Measurements from ENCODE around the gene DSCAML1.

The DSCAML1 gene

GRCh38 chr11:117441146-117441975 lies 355.7 kb downstream of the DSCAML1 start:
- Histone ChIP-seq H3K9me3 (ENCODE audit: control insufficient read depth, insufficient read depth, low read depth, low read length) (no peaks in the 10 kb centered on the region), H3K27me3 (ENCODE audit: control insufficient read depth, insufficient read depth, low read length) (peaks cover 17% of the 10 kb centered on the region; the same call in 1 of the 2 replicates), H3K4me1 (ENCODE audit: control insufficient read depth, insufficient read depth, low read length) (peaks cover 17% of the 10 kb centered on the region)

GRCh38 chr11:117440258-117440657 lies 356.8 kb downstream of the DSCAML1 start:
- H3K27me3 ChIP-seq (ENCODE audit: control insufficient read depth, insufficient read depth, low read length): peaks cover 22% of the 10 kb centered on the region; the same call in 1 of the 2 replicates
- no peak overlapping the region for H3K4me3 ChIP-seq (ENCODE audit: low read depth, low read length)
- no peak overlapping the region for H3K27ac ChIP-seq (ENCODE audit: low read depth, low read length)
- no peak overlapping the region for H3K9ac ChIP-seq (ENCODE audit: low read length)
- H3K4me1 ChIP-seq (ENCODE audit: control insufficient read depth, insufficient read depth, low read length): peaks cover 17% of the 10 kb centered on the region
- H3K9me3 ChIP-seq (ENCODE audit: control insufficient read depth, insufficient read depth, low read depth, low read length): no peaks in the 10 kb centered on the region
- no peaks in the 10 kb centered on the region for H3K36me3 ChIP-seq (ENCODE audit: control insufficient read depth, insufficient read depth, low read length)

More at GRCh38 chr11:117441146-117441975, 355.7 kb downstream of the DSCAML1 start:
- no peak overlapping the region for H3K4me3 ChIP-seq (ENCODE audit: low read depth, low read length)
- H3K9ac ChIP-seq (ENCODE audit: low read length): no peak overlapping the region
- no peaks in the 10 kb centered on the region for H3K36me3 ChIP-seq (ENCODE audit: control insufficient read depth, insufficient read depth, low read length)
- H3K27ac ChIP-seq (ENCODE audit: low read depth, low read length): no peak overlapping the region

- no peaks in the 10 kb centered on the region for H3K36me3 ChIP-seq (ENCODE audit: control insufficient read depth, insufficient read depth, low read length)
- H3K4me1 ChIP-seq (ENCODE audit: control insufficient read depth, insufficient read depth, low read length): peaks cover 17% of the 10 kb centered on the region
- no peaks in the 10 kb centered on the region for H3K9me3 ChIP-seq (ENCODE audit: control insufficient read depth, insufficient read depth, low read depth, low read length)
- H3K27ac ChIP-seq (ENCODE audit: low read depth, low read length): no peak overlapping the region
- peaks cover 26% of the 10 kb centered on the region; the same call in 1 of the 2 replicates for H3K27me3 ChIP-seq (ENCODE audit: control insufficient read depth, insufficient read depth, low read length)
- H3K9ac ChIP-seq (ENCODE audit: low read length): no peak overlapping the region
- H3K4me3 ChIP-seq (ENCODE audit: low read depth, low read length): no peak overlapping the region
Measured at GRCh38 chr11:117439256-117439655, 357.8 kb downstream of the DSCAML1 start.

GRCh38 chr11:117438371-117439000 lies 358.5 kb downstream of the DSCAML1 start:
- peaks cover 19% of the 10 kb centered on the region; the same call in 1 of the 2 replicates for H3K27me3 ChIP-seq (ENCODE audit: control insufficient read depth, insufficient read depth, low read length)

GRCh38 chr11:117437791-117438130 lies 359.3 kb downstream of the DSCAML1 start:
- H3K4me1 ChIP-seq (ENCODE audit: control insufficient read depth, insufficient read depth, low read length): peaks cover 11% of the 10 kb centered on the region; the same call in 1 of the 2 replicates
- peaks cover 13% of the 10 kb centered on the region; the same call in 1 of the 2 replicates for H3K27me3 ChIP-seq (ENCODE audit: control insufficient read depth, insufficient read depth, low read length)
- no peaks in the 10 kb centered on the region for H3K9me3 ChIP-seq (ENCODE audit: control insufficient read depth, insufficient read depth, low read depth, low read length)
- H3K27ac ChIP-seq (ENCODE audit: low read depth, low read length): no peak overlapping the region
- H3K36me3 ChIP-seq (ENCODE audit: control insufficient read depth, insufficient read depth, low read length): no peaks in the 10 kb centered on the region
- H3K9ac ChIP-seq (ENCODE audit: low read length): no peak overlapping the region
- no peak overlapping the region for H3K4me3 ChIP-seq (ENCODE audit: low read depth, low read length)

More at GRCh38 chr11:117438371-117439000, 358.5 kb downstream of the DSCAML1 start:
- Histone ChIP-seq H3K9ac (ENCODE audit: low read length) (no peak overlapping the region), H3K36me3 (ENCODE audit: control insufficient read depth, insufficient read depth, low read length) (no peaks in the 10 kb centered on the region), H3K9me3 (ENCODE audit: control insufficient read depth, insufficient read depth, low read depth, low read length) (no peaks in the 10 kb centered on the region), H3K4me1 (ENCODE audit: control insufficient read depth, insufficient read depth, low read length) (peaks cover 11% of the 10 kb centered on the region; the same call in 1 of the 2 replicates), H3K4me3 (ENCODE audit: low read depth, low read length) (no peak overlapping the region), H3K27ac (ENCODE audit: low read depth, low read length) (no peak overlapping the region)

- Histone ChIP-seq H3K9me3 (ENCODE audit: control insufficient read depth, insufficient read depth, low read depth, low read length) (no peaks in the 10 kb centered on the region), H3K4me3 (ENCODE audit: low read depth, low read length) (no peak overlapping the region), H3K4me1 (ENCODE audit: control insufficient read depth, insufficient read depth, low read length) (peaks cover 11% of the 10 kb centered on the region; the same call in 1 of the 2 replicates), H3K9ac (ENCODE audit: low read length) (no peak overlapping the region), H3K27me3 (ENCODE audit: control insufficient read depth, insufficient read depth, low read length) (peaks cover 10% of the 10 kb centered on the region; the same call in 1 of the 2 replicates), H3K36me3 (ENCODE audit: control insufficient read depth, insufficient read depth, low read length) (no peaks in the 10 kb centered on the region), H3K27ac (ENCODE audit: low read depth, low read length) (no peak overlapping the region)
Measured at GRCh38 chr11:117437041-117437790, 359.8 kb downstream of the DSCAML1 start.

- Histone ChIP-seq H3K4me1 (ENCODE audit: control insufficient read depth, insufficient read depth, low read length) (peaks cover 11% of the 10 kb centered on the region; the same call in 1 of the 2 replicates), H3K27ac (ENCODE audit: low read depth, low read length) (no peak overlapping the region), H3K27me3 (ENCODE audit: control insufficient read depth, insufficient read depth, low read length) (peaks cover 10% of the 10 kb centered on the region; the same call in 1 of the 2 replicates), H3K9me3 (ENCODE audit: control insufficient read depth, insufficient read depth, low read depth, low read length) (no peaks in the 10 kb centered on the region), H3K36me3 (ENCODE audit: control insufficient read depth, insufficient read depth, low read length) (no peaks in the 10 kb centered on the region), H3K9ac (ENCODE audit: low read length) (no peak overlapping the region), H3K4me3 (ENCODE audit: low read depth, low read length) (no peak overlapping the region)
Measured at GRCh38 chr11:117435326-117435725, 361.7 kb downstream of the DSCAML1 start.

- no peaks in the 10 kb centered on the region for H3K36me3 ChIP-seq (ENCODE audit: control insufficient read depth, insufficient read depth, low read length)
- H3K27me3 ChIP-seq (ENCODE audit: control insufficient read depth, insufficient read depth, low read length): peaks cover 10% of the 10 kb centered on the region; the same call in 1 of the 2 replicates
- H3K27ac ChIP-seq (ENCODE audit: low read depth, low read length): no peak overlapping the region
- H3K9me3 ChIP-seq (ENCODE audit: control insufficient read depth, insufficient read depth, low read depth, low read length): no peaks in the 10 kb centered on the region
- peaks cover 20% of the 10 kb centered on the region for H3K4me1 ChIP-seq (ENCODE audit: control insufficient read depth, insufficient read depth, low read length)
- no peak overlapping the region for H3K4me3 ChIP-seq (ENCODE audit: low read depth, low read length)
- H3K9ac ChIP-seq (ENCODE audit: low read length): no peak overlapping the region
Measured at GRCh38 chr11:117434481-117434880, 362.5 kb downstream of the DSCAML1 start.

- Histone ChIP-seq H3K4me3 (ENCODE audit: low read depth, low read length) (no peak overlapping the region), H3K27ac (ENCODE audit: low read depth, low read length) (no peak overlapping the region), H3K36me3 (ENCODE audit: control insufficient read depth, insufficient read depth, low read length) (no peaks in the 10 kb centered on the region), H3K9ac (ENCODE audit: low read length) (no peak overlapping the region), H3K9me3 (ENCODE audit: control insufficient read depth, insufficient read depth, low read depth, low read length) (no peaks in the 10 kb centered on the region), H3K4me1 (ENCODE audit: control insufficient read depth, insufficient read depth, low read length) (peaks cover 21% of the 10 kb centered on the region), H3K27me3 (ENCODE audit: control insufficient read depth, insufficient read depth, low read length) (peaks cover 10% of the 10 kb centered on the region; the same call in 1 of the 2 replicates)
Measured at GRCh38 chr11:117433717-117434116, 363.3 kb downstream of the DSCAML1 start.

GRCh38 chr11:117431436-117431835 lies 365.6 kb downstream of the DSCAML1 start:
- Histone ChIP-seq H3K27me3 (ENCODE audit: control insufficient read depth, insufficient read depth, low read length) (peaks cover 10% of the 10 kb centered on the region; the same call in 1 of the 2 replicates), H3K4me1 (ENCODE audit: control insufficient read depth, insufficient read depth, low read length) (peaks cover 12% of the 10 kb centered on the region), H3K9me3 (ENCODE audit: control insufficient read depth, insufficient read depth, low read depth, low read length) (no peaks in the 10 kb centered on the region), H3K27ac (ENCODE audit: low read depth, low read length) (no peak overlapping the region), H3K36me3 (ENCODE audit: control insufficient read depth, insufficient read depth, low read length) (no peaks in the 10 kb centered on the region), H3K9ac (ENCODE audit: low read length) (no peak overlapping the region), H3K4me3 (ENCODE audit: low read depth, low read length) (no peak overlapping the region)

Measured in HUES6 (cell line).